GM21576 (cell line): Measurements from ENCODE around the gene EPS15.
"Not testable (repeated sequence)": the region's sequence is repeated elsewhere in the genome, so short reads cannot be mapped to it uniquely, and the experiment has no call there.

Experiments used
- ATAC-seq: cut with Tn5 transposase; IDR thresholded peaks from one replicate; pipeline ENCODE4 v1.9.1; 2021; ENCODE audit warnings: mild to moderate bottlenecking, moderate library complexity; ENCODE audit not compliant: unreplicated experiment

Gene EPS15

GRCh38 chr1:51433972-51434510, 85.0 kb downstream of the EPS15 start:
- no peak for ATAC-seq

- ATAC-seq = no peak
Measured at GRCh38 chr1:51433269-51433971, 85.6 kb downstream of the EPS15 start.

- no peak for ATAC-seq
Measured at GRCh38 chr1:51432146-51432545, 86.9 kb downstream of the EPS15 start.

GRCh38 chr1:51427438-51427837, 91.6 kb downstream of the EPS15 start:
- ATAC-seq = no peak

- no peak for ATAC-seq
Measured at GRCh38 chr1:51425955-51426354, 93.1 kb downstream of the EPS15 start.

GRCh38 chr1:51425273-51425672, 93.8 kb downstream of the EPS15 start:
- ATAC-seq = no peak

GRCh38 chr1:51423073-51423821, 95.8 kb downstream of the EPS15 start:
- no peak for ATAC-seq

- no peak for ATAC-seq
Measured at GRCh38 chr1:51422367-51423072, 96.5 kb downstream of the EPS15 start.

GRCh38 chr1:51421964-51422363, 97.1 kb downstream of the EPS15 start:
- ATAC-seq = no peak

- no peak for ATAC-seq
Measured at GRCh38 chr1:51420867-51421627, 98.0 kb downstream of the EPS15 start.

GRCh38 chr1:51418384-51418959, 100.6 kb downstream of the EPS15 start:
- no peak for ATAC-seq

GRCh38 chr1:51417496-51418383, 101.3 kb downstream of the EPS15 start:
- no peak for ATAC-seq

GRCh38 chr1:51416910-51417309, 102.2 kb downstream of the EPS15 start:
- no peak for ATAC-seq

- ATAC-seq = no peak
Measured at GRCh38 chr1:51415963-51416362, 103.1 kb downstream of the EPS15 start.

- ATAC-seq = no peak
Measured at GRCh38 chr1:51414811-51415210, 104.3 kb downstream of the EPS15 start.

- ATAC-seq = not testable (repeated sequence)
Measured at GRCh38 chr1:51411820-51412219, 107.2 kb downstream of the EPS15 start.

GRCh38 chr1:51410568-51411460, 108.3 kb downstream of the EPS15 start:
- no peak for ATAC-seq

- not testable (repeated sequence) for ATAC-seq
Measured at GRCh38 chr1:51409755-51410541, 109.1 kb downstream of the EPS15 start.
